GM12875 (cell line): ENCODE results near the gene JAKMIP2.

ENCODE experiments used
- H3K4me3 ChIP-seq: one replicate; pipeline ENCODE4 v1.5.1; 2011; ENCODE audit warnings: low read depth, low read length, control low read depth
- CTCF ChIP-seq: IDR thresholded peaks from 2 replicates; pipeline ENCODE4 v1.5.1; 2011; ENCODE audit warnings: low read depth, mild to moderate bottlenecking, control low read depth, inconsistent platforms, low read length, moderate library complexity, borderline replicate concordance; ENCODE audit not compliant: insufficient read depth

JAKMIP2 gene

GRCh38 chr5:147712019-147712418 lies 70.5 kb downstream of the JAKMIP2 start:
- TF ChIP-seq CTCF, result no peak
- no peak overlapping the region for H3K4me3 ChIP-seq

GRCh38 chr5:147711019-147711418 lies 71.5 kb downstream of the JAKMIP2 start:
- no peak overlapping the region for H3K4me3 ChIP-seq
- TF ChIP-seq CTCF, result no peak

GRCh38 chr5:147708708-147709107 lies 73.8 kb downstream of the JAKMIP2 start:
- no peak overlapping the region for H3K4me3 ChIP-seq
- no peak for TF ChIP-seq CTCF

- H3K4me3 ChIP-seq, result no peak overlapping the region
- TF ChIP-seq CTCF, result no peak
Observed at GRCh38 chr5:147704544-147704943, 78.0 kb downstream of the JAKMIP2 start.

GRCh38 chr5:147701468-147701867 lies 81.1 kb downstream of the JAKMIP2 start:
- no peak overlapping the region for H3K4me3 ChIP-seq
- no peak for TF ChIP-seq CTCF

- no peak overlapping the region for H3K4me3 ChIP-seq
- TF ChIP-seq CTCF, result no peak
Observed at GRCh38 chr5:147699496-147700088, 82.9 kb downstream of the JAKMIP2 start.

GRCh38 chr5:147697380-147697779 lies 85.1 kb downstream of the JAKMIP2 start:
- no peak overlapping the region for H3K4me3 ChIP-seq
- no peak for TF ChIP-seq CTCF
